Loucy (cell line): ENCODE results near the gene FTL.

Experiments used
- EZH2phosphoT487 ChIP-seq: fragments of 200-600 bp; IDR thresholded peaks from 2 replicates; pipeline ENCODE4 v1.6.1; 2018; ENCODE audit warnings: antibody characterized with exemption, mild to moderate bottlenecking, moderate library complexity, borderline replicate concordance
- TF ChIP-seq, protein P1 (sequence below): fragments of 200-600 bp; sonication (generic); conservative IDR thresholded peaks from 2 replicates; pipeline ENCODE4 v1.5.1; 2014; ENCODE audit warnings: mild to moderate bottlenecking, antibody characterized with exemption, low read length

DNA sequence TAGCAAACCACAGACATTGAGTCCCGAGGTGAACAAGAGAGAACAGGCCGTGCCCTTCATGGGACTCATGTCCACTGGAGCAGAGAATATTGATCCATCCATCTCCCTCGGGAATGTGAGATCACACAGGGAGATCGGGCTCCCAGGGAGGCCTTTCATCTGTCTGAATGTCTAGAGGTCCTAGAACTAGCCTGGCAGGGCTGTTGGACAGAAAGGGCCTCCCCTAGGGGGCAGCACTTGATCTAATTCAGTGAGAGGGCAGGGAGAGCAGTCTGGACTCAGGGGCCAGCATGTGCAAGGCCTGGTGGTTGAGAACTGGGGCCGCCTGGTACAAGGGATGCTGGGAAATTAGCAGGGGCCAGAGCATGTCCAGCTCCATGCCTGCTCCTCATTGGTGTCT lies 32.9 kb downstream of the FTL start:
- TF ChIP-seq, protein P1, sequence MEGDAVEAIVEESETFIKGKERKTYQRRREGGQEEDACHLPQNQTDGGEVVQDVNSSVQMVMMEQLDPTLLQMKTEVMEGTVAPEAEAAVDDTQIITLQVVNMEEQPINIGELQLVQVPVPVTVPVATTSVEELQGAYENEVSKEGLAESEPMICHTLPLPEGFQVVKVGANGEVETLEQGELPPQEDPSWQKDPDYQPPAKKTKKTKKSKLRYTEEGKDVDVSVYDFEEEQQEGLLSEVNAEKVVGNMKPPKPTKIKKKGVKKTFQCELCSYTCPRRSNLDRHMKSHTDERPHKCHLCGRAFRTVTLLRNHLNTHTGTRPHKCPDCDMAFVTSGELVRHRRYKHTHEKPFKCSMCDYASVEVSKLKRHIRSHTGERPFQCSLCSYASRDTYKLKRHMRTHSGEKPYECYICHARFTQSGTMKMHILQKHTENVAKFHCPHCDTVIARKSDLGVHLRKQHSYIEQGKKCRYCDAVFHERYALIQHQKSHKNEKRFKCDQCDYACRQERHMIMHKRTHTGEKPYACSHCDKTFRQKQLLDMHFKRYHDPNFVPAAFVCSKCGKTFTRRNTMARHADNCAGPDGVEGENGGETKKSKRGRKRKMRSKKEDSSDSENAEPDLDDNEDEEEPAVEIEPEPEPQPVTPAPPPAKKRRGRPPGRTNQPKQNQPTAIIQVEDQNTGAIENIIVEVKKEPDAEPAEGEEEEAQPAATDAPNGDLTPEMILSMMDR: peak; percentile 79
- TF ChIP-seq EZH2phosphoT487: no peak
